ENCODE measurements around the gene IL1RAPL2. TPM values are rescaled to one million over a fixed set of nuclear protein-coding genes. Genes with fewer than 3 reads are reported as not detected.
"Not testable (repeated sequence)": the region's sequence is repeated elsewhere in the genome, so short reads cannot be mapped to it uniquely, and the experiment has no call there.

The IL1RAPL2 gene
- total RNA-seq, 1 donor from 2014 or later = not detected

GRCh38 chrX:105114554-105115130, 548.6 kb downstream of the IL1RAPL2 start:
- ATAC-seq (no peak), DNase-seq (no peak)
- intact Hi-C loops (cut with micrococcal nuclease) = no loop called here

GRCh38 chrX:105115596-105116320, 549.8 kb downstream of the IL1RAPL2 start:
- DNase-seq; ATAC-seq; intact Hi-C loops (cut with micrococcal nuclease): not testable (repeated sequence)

GRCh38 chrX:105116486-105116885, 550.5 kb downstream of the IL1RAPL2 start:
- no peak for ATAC-seq
- no peak for DNase-seq
- intact Hi-C loops (cut with micrococcal nuclease) = no loop called here

- intact Hi-C loops (cut with micrococcal nuclease) = no loop called here
- ATAC-seq (no peak), DNase-seq (no peak)
Measured at GRCh38 chrX:105117621-105118020, 551.6 kb downstream of the IL1RAPL2 start.

- intact Hi-C loops (cut with micrococcal nuclease) = no loop called here
- no peak for ATAC-seq
- no peak for DNase-seq
Measured at GRCh38 chrX:105120463-105120862, 554.5 kb downstream of the IL1RAPL2 start.

- DNase-seq = no peak
- ATAC-seq = no peak
- intact Hi-C loops (cut with micrococcal nuclease) = no loop called here
Measured at GRCh38 chrX:105121186-105121585, 555.2 kb downstream of the IL1RAPL2 start.

GRCh38 chrX:105126201-105126600, 560.2 kb downstream of the IL1RAPL2 start:
- DNase-seq (no peak), ATAC-seq (no peak)
- intact Hi-C loops (cut with micrococcal nuclease) = no loop called here

GRCh38 chrX:105134273-105134672, 568.3 kb downstream of the IL1RAPL2 start:
- intact Hi-C loops (cut with micrococcal nuclease) = no loop called here
- ATAC-seq (no peak), DNase-seq (no peak)

GRCh38 chrX:105136786-105137185, 570.8 kb downstream of the IL1RAPL2 start:
- no peak for DNase-seq
- ATAC-seq = no peak
- intact Hi-C loops (cut with micrococcal nuclease) = no loop called here

GRCh38 chrX:105150036-105150435, 584.0 kb downstream of the IL1RAPL2 start:
- DNase-seq (no peak), ATAC-seq (no peak)
- intact Hi-C loops (cut with micrococcal nuclease) = no loop called here

- DNase-seq = no peak
- intact Hi-C loops (cut with micrococcal nuclease) = no loop called here
- no peak for ATAC-seq
Measured at GRCh38 chrX:105150557-105150956, 584.6 kb downstream of the IL1RAPL2 start.

GRCh38 chrX:105167233-105167632, 601.2 kb downstream of the IL1RAPL2 start:
- DNase-seq (no peak), ATAC-seq (no peak)
- intact Hi-C loops (cut with micrococcal nuclease) = no loop called here

- ATAC-seq (no peak), DNase-seq (no peak)
- intact Hi-C loops (cut with micrococcal nuclease) = no loop called here
Measured at GRCh38 chrX:105168577-105168976, 602.6 kb downstream of the IL1RAPL2 start.

- DNase-seq = no peak
- ATAC-seq = no peak
- intact Hi-C loops (cut with micrococcal nuclease) = no loop called here
Measured at GRCh38 chrX:105173071-105173470, 607.1 kb downstream of the IL1RAPL2 start.

GRCh38 chrX:105179644-105180043, 613.6 kb downstream of the IL1RAPL2 start:
- no peak for DNase-seq
- intact Hi-C loops (cut with micrococcal nuclease) = no loop called here
- no peak for ATAC-seq

GRCh38 chrX:105189093-105189492, 623.1 kb downstream of the IL1RAPL2 start:
- ATAC-seq (no peak), DNase-seq (no peak)
- intact Hi-C loops (cut with micrococcal nuclease) = no loop called here

GRCh38 chrX:105190252-105190853, 624.4 kb downstream of the IL1RAPL2 start:
- ATAC-seq = no peak
- intact Hi-C loops (cut with micrococcal nuclease) = no loop called here
- DNase-seq = no peak

- intact Hi-C loops (cut with micrococcal nuclease) = no loop called here
- DNase-seq (no peak), ATAC-seq (no peak)
Measured at GRCh38 chrX:105191878-105192277, 625.9 kb downstream of the IL1RAPL2 start.

GRCh38 chrX:105209406-105209805, 643.4 kb downstream of the IL1RAPL2 start:
- intact Hi-C loops (cut with micrococcal nuclease) = no loop called here
- DNase-seq (no peak), ATAC-seq (no peak)

- DNase-seq (no peak), ATAC-seq (no peak)
- intact Hi-C loops (cut with micrococcal nuclease) = no loop called here
Measured at GRCh38 chrX:105210258-105210657, 644.3 kb downstream of the IL1RAPL2 start.
